ENCODE measurements around the gene TGM4. TPM values are rescaled to one million over a fixed set of nuclear protein-coding genes. Genes with fewer than 3 reads are reported as not detected.

The TGM4 gene
- total and polyA plus RNA-seq, 10 of the 15 experiments (the other 5 are each of a cell fraction or from before 2014, with no cell fraction given), result not detected

GRCh38 chr3:44942202-44942921 lies 68.0 kb downstream of the TGM4 start:
- CTCF ChIA-PET, result interaction anchor here (0.8 kb wide), 1 partner anchor 34 kb away, joined by 3 read pairs; no protein-coding TSS in a partner anchor
- ATAC-seq (no peak), DNase-seq (ENCODE audit: low read depth, low spot score) (no peak), FAIRE-seq (no peak)
- no TSS peak for BruUV-seq (replicated peaks)
- H3K4me2 ChIP-seq (ENCODE audit: control insufficient read depth, insufficient read depth), result no peak overlapping the region
- H3K9me3 ChIP-seq (replicated peaks; ENCODE audit: control insufficient read depth, insufficient read depth, low read length), result no peaks in the 10 kb centered on the region
- H3K36me3 ChIP-seq (ENCODE audit: control insufficient read depth in 2 of 2, insufficient read depth in 2 of 2, low read length in 1 of 2), result peaks cover 9 to 27% of the 10 kb centered on the region in 2 experiments
- TF ChIP-seq ZBED1 (IDR thresholded peaks at IDR 0.05; ENCODE audit: borderline replicate concordance), result no peak
- TF ChIP-seq FOS (IDR thresholded peaks at IDR 0.05; ENCODE audit: borderline replicate concordance, extremely low read depth, insufficient read length), result no peak
- TF ChIP-seq PAX5 (IDR thresholded peaks at IDR 0.05; ENCODE audit: borderline replicate concordance, low read depth, low read length), result no peak
- no peak for TF ChIP-seq BRCA1 (IDR thresholded peaks at IDR 0.05; ENCODE audit: low read depth, low read length)
- no peak for TF ChIP-seq BCL11A (IDR thresholded peaks at IDR 0.05; ENCODE audit: low read depth, low read length)
- TF ChIP-seq RAD51 (IDR thresholded peaks at IDR 0.05), result no peak
- TF ChIP-seq DPF2 (IDR thresholded peaks at IDR 0.05), result no peak
- no peak for TF ChIP-seq ETV6 (conservative IDR thresholded peaks at IDR 0.05 in 1 of 2, IDR thresholded peaks at IDR 0.05 in 1 of 2; ENCODE audit: borderline replicate concordance in 1 of 2, low read depth in 1 of 2)
- TF ChIP-seq SMAD5 (IDR thresholded peaks at IDR 0.05; ENCODE audit: low read depth), result no peak
- TF ChIP-seq MTA3 (IDR thresholded peaks at IDR 0.05; ENCODE audit: borderline replicate concordance, low read length), result no peak
- TF ChIP-seq ATF7 (IDR thresholded peaks at IDR 0.05; ENCODE audit: low read depth), result no peak
- no peak for TF ChIP-seq RCOR1 (conservative IDR thresholded peaks at IDR 0.05; ENCODE audit: low read depth, low read length)
- no peak for TF ChIP-seq YBX1 (IDR thresholded peaks at IDR 0.05)
- no peak for TF ChIP-seq TARDBP (IDR thresholded peaks at IDR 0.05; ENCODE audit: borderline replicate concordance)
- TF ChIP-seq ZNF207 (IDR thresholded peaks at IDR 0.05; ENCODE audit: borderline replicate concordance), result no peak
- TF ChIP-seq USF1 (IDR thresholded peaks at IDR 0.05; ENCODE audit: borderline replicate concordance, extremely low read length, insufficient read depth, low read depth, low read length), result no peak
- TF ChIP-seq SMC3 (IDR thresholded peaks at IDR 0.05; ENCODE audit: borderline replicate concordance, low read length), result no peak
- no peak for TF ChIP-seq ESRRA (IDR thresholded peaks at IDR 0.05; ENCODE audit: low read length)
- TF ChIP-seq TCF7 (IDR thresholded peaks at IDR 0.05; ENCODE audit: borderline replicate concordance), result no peak
- intact Hi-C loops (cut with micrococcal nuclease; ENCODE audit: unreplicated experiment), result no loop called here
- no peak overlapping the region for H3K4me3 ChIP-seq
- POLR2A ChIA-PET, result no interaction called here
- H4K20me1 ChIP-seq (ENCODE audit: control insufficient read depth, insufficient read depth), result no peaks in the 10 kb centered on the region
- in situ Hi-C loops (cut with MboI), result no loop called here
- no peaks in the 10 kb centered on the region for H3K27me3 ChIP-seq (replicated peaks in 1 of 2; ENCODE audit: control insufficient read depth in 2 of 2, insufficient read depth in 2 of 2, low read length in 1 of 2)
- RAD21 ChIA-PET (ENCODE audit: unreplicated experiment), result interaction anchor here (0.7 to 0.9 kb wide), 2 partner anchors 13 to 70 kb away, joined by 3 to 4 read pairs; no protein-coding TSS in a partner anchor
- no peaks in the 10 kb centered on the region; the same call in 1 of the 2 replicates for H3K4me1 ChIP-seq (ENCODE audit: control insufficient read depth, insufficient read depth, low read length)
- 86% methylated on average over 9 of the region's 9 CpGs for WGBS (ENCODE audit: insufficient coverage, insufficient replicate concordance, low lambda C conversion rate, missing lambda C conversion rate)
- H3K27ac ChIP-seq (ENCODE audit: control insufficient read depth, insufficient read depth), result no peak overlapping the region
- H2AFZ ChIP-seq (ENCODE audit: control insufficient read depth, low read depth, low read length), result no peak overlapping the region
- H3K79me2 ChIP-seq (ENCODE audit: control insufficient read depth, insufficient read depth, low read length), result no peaks in the 10 kb centered on the region
- SMC1A ChIA-PET (ENCODE audit: uncharacterized antibody, unreplicated experiment), result interaction anchor here (0.6 to 0.7 kb wide), 2 partner anchors 37 to 548 kb away, joined by 3 read pairs; no protein-coding TSS in a partner anchor
- H3K9ac ChIP-seq (ENCODE audit: control insufficient read depth, insufficient read depth, low read length), result no peak overlapping the region

Data from GM12878 (cell line).